K562 (cell line): ENCODE data around the gene GLIS1. TPM values are rescaled to one million over a fixed set of nuclear protein-coding genes. Genes with fewer than 3 reads are reported as not detected.
A peak's percentile ranks its signal among the peaks of the same experiment; 100 is the strongest.

Experiments used
- ARHGAP35 ChIP-seq: fragments of 450-650 bp; IDR thresholded peaks from 2 replicates; pipeline ENCODE4 v1.6.1; 2018; ENCODE audit not compliant: partially characterized antibody
- BCLAF1 ChIP-seq, 2 experiments: fragments of 450-650 bp in 1 of 2; IDR thresholded peaks; 2 replicates each; pipeline ENCODE4 v1.6.1; 2011 to 2017; ENCODE audit warnings: low read depth in 2 of 2, antibody characterized with exemption in 1 of 2, borderline replicate concordance in 1 of 2, low read length in 1 of 2, mild to moderate bottlenecking in 1 of 2, mixed read lengths in 1 of 2; ENCODE audit not compliant: control insufficient read depth in 1 of 2
- BRD4 ChIP-seq: fragments of 200-600 bp; sonication (generic); IDR thresholded peaks from 2 replicates; pipeline ENCODE4 v1.6.1; 2017; ENCODE audit warnings: inconsistent platforms
- COPS2 ChIP-seq: fragments of 450-650 bp; conservative IDR thresholded peaks from 2 replicates; pipeline ENCODE4 v1.6.1; 2016; ENCODE audit warnings: mild to moderate bottlenecking, moderate library complexity
- DPF2 ChIP-seq: fragments of 450-650 bp; IDR thresholded peaks from 2 replicates; pipeline ENCODE4 v1.6.1; 2016
- EHMT2 ChIP-seq: fragments of 450-650 bp; IDR thresholded peaks from 2 replicates; pipeline ENCODE4 v1.6.1; 2018; ENCODE audit warnings: antibody characterized with exemption
- HNRNPL ChIP-seq: fragments of 200-400 bp; formaldehyde crosslinking; IDR thresholded peaks from 2 replicates; pipeline ENCODE4 v1.6.1; 2017; ENCODE audit warnings: low read depth, mild to moderate bottlenecking, low read length
- MCM3 ChIP-seq: fragments of 450-650 bp; IDR thresholded peaks from 2 replicates; pipeline ENCODE4 v1.6.1; 2016
- MCM5 ChIP-seq: fragments of 450-650 bp; IDR thresholded peaks from 2 replicates; pipeline ENCODE4 v1.6.1; 2016; ENCODE audit warnings: low read depth
- NFIX ChIP-seq: fragments of 250-450 bp; sonication (Bioruptor Pico); IDR thresholded peaks from 2 replicates; pipeline ENCODE4 v1.4.0; 2020; ENCODE audit warnings: low read depth, mild to moderate bottlenecking, moderate library complexity
- NR1H2 ChIP-seq: sonication (generic); formaldehyde crosslinking; IDR thresholded peaks from 2 replicates; pipeline ENCODE4 v1.4.0; 2020; ENCODE audit warnings: mild to moderate bottlenecking, missing genetic modification reagents
- POLR2AphosphoS2 ChIP-seq: IDR thresholded peaks from 2 replicates; pipeline ENCODE4 v1.6.1; 2012; ENCODE audit warnings: low read length, improper control_type of control experiment
- PPARD ChIP-seq: fragments of 250-450 bp; sonication (Bioruptor Pico); IDR thresholded peaks from 2 replicates; pipeline ENCODE4 v1.8.0; 2022; ENCODE audit warnings: inconsistent platforms, mild to moderate bottlenecking, moderate library complexity
- RBM15 ChIP-seq: fragments of 200-400 bp; formaldehyde crosslinking; IDR thresholded peaks from 2 replicates; pipeline ENCODE4 v1.6.1; 2018; ENCODE audit warnings: mild to moderate bottlenecking, low read length, moderate library complexity; ENCODE audit not compliant: insufficient read depth
- RHOXF2B ChIP-seq: fragments of 250-450 bp; sonication (Bioruptor Pico); conservative IDR thresholded peaks from 2 replicates; pipeline ENCODE4 v1.5.1; 2021
- SETDB1 ChIP-seq: IDR thresholded peaks from one replicate; pipeline ENCODE4 v1.6.1; 2012; ENCODE audit warnings: low read length, control low read depth, inconsistent platforms
- ZFX ChIP-seq: sonication (generic); formaldehyde crosslinking; IDR thresholded peaks from 2 replicates; pipeline ENCODE4 v1.8.0; 2022; ENCODE audit warnings: mild to moderate bottlenecking, missing genetic modification reagents, moderate library complexity
- ZNF3 ChIP-seq: fragments of 250-450 bp; sonication (Bioruptor Pico); IDR thresholded peaks from 2 replicates; pipeline ENCODE4 v1.5.0; 2021; ENCODE audit warnings: mild to moderate bottlenecking, moderate library complexity
- ZNF561 ChIP-seq: fragments of 450-650 bp; formaldehyde crosslinking; conservative IDR thresholded peaks from 2 replicates; pipeline ENCODE4 v1.4.0; 2020; ENCODE audit warnings: mild to moderate bottlenecking, moderate library complexity
- ZSCAN32 ChIP-seq: fragments of 450-650 bp; formaldehyde crosslinking; IDR thresholded peaks from 2 replicates; pipeline ENCODE4 v1.4.0; 2020; ENCODE audit warnings: mild to moderate bottlenecking, moderate library complexity
- polyA plus RNA-seq, 8 experiments: library from polyadenylated mRNA; depleted of rRNA in 4 of 8; stranded (reverse) in 5 of 8; unstranded in 3 of 8; fragments of >200 nt; fragmentation: Nextera tagmentation in 2 of 8; fragmentation: Illumina TruSeq in 1 of 8; extraction: Ambion mirVana in 2 of 8; extraction: Trizol in 1 of 8; gene quantifications; 2 replicates each; pipeline versions ENCODE4 v1.2.1 to v1.2.3, GENCODE V29; 2011 to 2014; ENCODE audit warnings: inconsistent platforms in 1 of 8, missing spikeins in 1 of 8
- total RNA-seq, 7 experiments: library from RNA; depleted of rRNA in 6 of 7; stranded (reverse); fragments of >200 nt in 6 of 7; fragmentation: Illumina TruSeq in 2 of 7; extraction: Trizol in 2 of 7; gene quantifications; 2 replicates each; pipeline versions ENCODE4 v1.2.1 to v1.2.3, GENCODE V29; 2011 to 2021; ENCODE audit warnings: low replicate concordance in 1 of 7
- TF ChIP-seq, protein P1 (sequence below), 2 experiments: fragments of 150-350 bp in 1 of 2; IDR thresholded peaks; 2 replicates each; pipeline ENCODE4 v1.6.1; 2012 to 2016; ENCODE audit warnings: low read depth in 2 of 2, low read length in 2 of 2, mild to moderate bottlenecking in 1 of 2, moderate library complexity in 1 of 2

Gene GLIS1
- total and polyA plus RNA-seq, 9 of the 15 experiments (the other 6 are each of a cell fraction or from before 2014, with no cell fraction given) = not detected

DNA sequence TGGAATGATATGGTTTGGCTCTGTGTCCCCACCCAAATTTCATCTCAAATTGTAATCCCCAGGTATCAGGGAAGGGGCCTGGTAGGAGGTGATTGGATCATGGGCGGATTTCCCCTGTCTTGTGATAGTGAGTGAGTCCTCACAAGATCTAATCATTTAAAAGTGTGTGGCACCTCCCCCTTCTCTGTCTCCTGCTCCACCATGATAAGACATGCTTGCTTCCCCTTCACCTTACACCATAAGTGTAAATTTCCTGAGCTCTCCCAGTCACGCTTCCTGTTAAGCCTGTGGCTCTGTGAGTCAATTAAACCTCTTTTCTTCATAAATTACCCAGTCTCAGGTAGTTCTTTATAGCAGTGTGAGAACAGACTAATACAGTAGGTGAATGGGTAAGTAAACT lies 170.4 kb downstream of the GLIS1 start (continued):
- TF ChIP-seq COPS2 = no peak
- TF ChIP-seq DPF2 = peak; percentile 39; the same call in 1 of the 2 replicates
- TF ChIP-seq NR1H2 (CRISPR knock-in tag) = no peak
- no peak for TF ChIP-seq MCM5
- TF ChIP-seq POLR2AphosphoS2 = no peak
- TF ChIP-seq HNRNPL = no peak
- no peak for TF ChIP-seq EHMT2
- no peak for TF ChIP-seq PPARD (CRISPR knock-in tag)
- no peak for TF ChIP-seq ARHGAP35
- TF ChIP-seq ZSCAN32 (CRISPR knock-in tag) = no peak
- no peak for TF ChIP-seq SETDB1
- TF ChIP-seq NFIX (CRISPR knock-in tag) = no peak
- TF ChIP-seq BCLAF1 (IDR thresholded peaks at IDR 0.05; ENCODE audit: borderline replicate concordance in 1 of 2, control insufficient read depth in 1 of 2, low read depth in 2 of 2, low read length in 1 of 2) = no peak
- no peak for TF ChIP-seq ZNF3 (CRISPR knock-in tag)
- no peak for TF ChIP-seq RBM15
- no peak for TF ChIP-seq ZFX (CRISPR knock-in tag)
- TF ChIP-seq, protein P1, sequence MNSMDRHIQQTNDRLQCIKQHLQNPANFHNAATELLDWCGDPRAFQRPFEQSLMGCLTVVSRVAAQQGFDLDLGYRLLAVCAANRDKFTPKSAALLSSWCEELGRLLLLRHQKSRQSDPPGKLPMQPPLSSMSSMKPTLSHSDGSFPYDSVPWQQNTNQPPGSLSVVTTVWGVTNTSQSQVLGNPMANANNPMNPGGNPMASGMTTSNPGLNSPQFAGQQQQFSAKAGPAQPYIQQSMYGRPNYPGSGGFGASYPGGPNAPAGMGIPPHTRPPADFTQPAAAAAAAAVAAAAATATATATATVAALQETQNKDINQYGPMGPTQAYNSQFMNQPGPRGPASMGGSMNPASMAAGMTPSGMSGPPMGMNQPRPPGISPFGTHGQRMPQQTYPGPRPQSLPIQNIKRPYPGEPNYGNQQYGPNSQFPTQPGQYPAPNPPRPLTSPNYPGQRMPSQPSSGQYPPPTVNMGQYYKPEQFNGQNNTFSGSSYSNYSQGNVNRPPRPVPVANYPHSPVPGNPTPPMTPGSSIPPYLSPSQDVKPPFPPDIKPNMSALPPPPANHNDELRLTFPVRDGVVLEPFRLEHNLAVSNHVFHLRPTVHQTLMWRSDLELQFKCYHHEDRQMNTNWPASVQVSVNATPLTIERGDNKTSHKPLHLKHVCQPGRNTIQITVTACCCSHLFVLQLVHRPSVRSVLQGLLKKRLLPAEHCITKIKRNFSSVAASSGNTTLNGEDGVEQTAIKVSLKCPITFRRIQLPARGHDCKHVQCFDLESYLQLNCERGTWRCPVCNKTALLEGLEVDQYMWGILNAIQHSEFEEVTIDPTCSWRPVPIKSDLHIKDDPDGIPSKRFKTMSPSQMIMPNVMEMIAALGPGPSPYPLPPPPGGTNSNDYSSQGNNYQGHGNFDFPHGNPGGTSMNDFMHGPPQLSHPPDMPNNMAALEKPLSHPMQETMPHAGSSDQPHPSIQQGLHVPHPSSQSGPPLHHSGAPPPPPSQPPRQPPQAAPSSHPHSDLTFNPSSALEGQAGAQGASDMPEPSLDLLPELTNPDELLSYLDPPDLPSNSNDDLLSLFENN (IDR thresholded peaks at IDR 0.05; ENCODE audit: low read depth in 2 of 2, low read length in 2 of 2) = no peak
- TF ChIP-seq ZNF561 (CRISPR knock-in tag) = no peak
- no peak for TF ChIP-seq BRD4
- TF ChIP-seq MCM3 = no peak
- no peak for TF ChIP-seq RHOXF2B (CRISPR knock-in tag)
